Limb (tissue), 2 donors: ENCODE results near the gene IDI2.

Source experiments
- DNase-seq, 2 donors: peaks; one replicate each; pipeline ENCODE4 v3.0.0-alpha.2; 2016; ENCODE audit errors: extremely low spot score in 2 of 2

The IDI2 gene

DNA sequence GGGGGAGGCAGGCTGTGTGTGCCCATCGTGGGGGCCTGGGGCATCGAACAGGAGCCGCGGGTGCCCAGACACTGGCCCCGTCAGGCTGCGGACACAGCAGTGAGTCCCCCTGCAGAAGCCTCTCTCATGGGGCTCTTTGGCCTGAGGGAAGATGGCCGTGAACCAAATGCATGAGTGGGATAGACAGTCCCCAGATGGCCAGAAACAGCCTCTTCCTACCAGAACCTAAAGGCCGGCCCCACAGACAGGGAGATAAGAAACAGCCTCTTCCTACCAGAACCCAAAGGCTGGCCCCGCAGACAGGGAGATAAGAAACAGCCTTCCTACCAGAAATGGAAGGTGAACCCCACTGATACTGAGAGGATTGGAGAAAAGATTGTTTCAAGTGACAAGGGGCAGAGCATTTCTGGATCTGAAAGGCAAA is 16.6 kb downstream of the IDI2 start:
- no peak for DNase-seq

DNA sequence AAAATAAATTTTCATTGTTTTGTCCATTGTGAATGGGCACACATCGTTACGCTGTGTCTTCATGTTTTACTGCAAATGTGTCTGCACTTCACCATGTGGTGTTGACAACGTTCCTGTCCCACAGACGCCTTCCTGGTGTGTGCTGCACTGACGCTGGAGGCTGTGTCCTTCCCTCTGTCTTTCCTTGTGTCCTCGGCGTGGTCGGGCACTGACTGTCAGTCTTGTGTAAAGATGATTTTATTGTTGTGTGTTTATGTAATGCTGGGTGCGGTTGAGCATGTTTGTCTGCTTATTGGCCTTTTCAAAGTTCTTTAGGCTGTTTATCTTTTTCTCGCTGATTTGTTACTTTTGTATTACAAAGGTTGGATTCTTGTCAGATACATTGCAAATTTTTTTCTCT is 18.1 kb downstream of the IDI2 start:
- DNase-seq, result no peak

DNA sequence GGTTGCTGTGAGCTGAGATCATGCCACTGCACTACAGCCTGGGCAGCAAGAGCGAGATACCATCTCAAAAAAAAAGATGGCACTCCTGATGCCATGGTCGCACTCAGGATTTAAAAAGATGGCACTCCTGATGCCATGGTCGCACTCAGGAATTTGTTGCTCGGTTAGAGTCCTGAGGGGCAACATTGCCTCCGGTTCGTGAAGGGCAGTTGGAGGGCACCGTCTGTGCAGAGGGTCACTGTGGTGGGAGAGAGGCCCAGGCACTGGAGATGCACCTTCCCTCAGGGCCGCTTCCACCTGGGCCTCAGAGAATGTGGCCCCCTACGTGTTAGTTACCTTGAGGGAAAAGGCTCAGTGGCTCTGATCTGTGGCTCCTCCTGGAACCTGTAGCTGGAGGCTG is 19.1 kb downstream of the IDI2 start:
- DNase-seq, result no peak

DNA sequence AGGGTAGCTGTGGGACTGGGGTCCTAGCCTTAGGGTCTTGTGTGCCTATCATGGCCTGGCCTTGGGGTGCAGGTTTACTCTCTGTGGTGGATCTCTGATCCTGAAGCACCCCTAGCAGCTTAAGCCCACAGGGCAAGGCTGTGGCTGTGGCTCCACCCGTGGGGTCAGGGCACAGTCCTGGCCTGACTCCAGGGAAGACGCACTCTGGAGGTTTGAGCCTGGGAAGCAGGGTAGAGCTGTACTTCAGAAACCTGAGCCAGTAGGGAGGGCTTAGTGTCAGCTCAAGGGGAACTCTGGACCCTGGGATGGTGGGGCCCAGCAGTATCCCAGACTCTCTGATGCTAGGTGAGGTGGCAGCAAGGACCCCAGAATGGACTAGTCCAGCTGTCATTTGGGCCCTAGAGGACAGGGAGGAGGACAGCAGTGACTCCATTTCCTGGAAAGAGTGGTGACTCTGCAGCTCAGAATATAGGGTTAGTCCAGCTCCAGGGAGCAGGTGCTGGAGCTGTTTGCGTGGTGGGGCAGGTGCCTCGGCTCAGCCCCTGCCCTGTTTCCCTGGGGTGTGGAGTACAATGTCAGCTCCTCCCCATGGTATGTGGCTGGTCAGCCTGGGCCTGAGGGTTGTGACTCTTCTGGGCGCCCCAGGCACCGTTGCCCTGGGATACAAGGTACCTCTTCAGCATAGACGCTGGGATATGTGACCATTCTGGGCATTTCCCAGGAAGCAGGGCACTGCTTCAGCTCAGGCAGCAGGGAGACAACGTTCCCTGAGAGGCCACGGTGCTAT is 21.6 kb downstream of the IDI2 start:
- no peak for DNase-seq

DNA sequence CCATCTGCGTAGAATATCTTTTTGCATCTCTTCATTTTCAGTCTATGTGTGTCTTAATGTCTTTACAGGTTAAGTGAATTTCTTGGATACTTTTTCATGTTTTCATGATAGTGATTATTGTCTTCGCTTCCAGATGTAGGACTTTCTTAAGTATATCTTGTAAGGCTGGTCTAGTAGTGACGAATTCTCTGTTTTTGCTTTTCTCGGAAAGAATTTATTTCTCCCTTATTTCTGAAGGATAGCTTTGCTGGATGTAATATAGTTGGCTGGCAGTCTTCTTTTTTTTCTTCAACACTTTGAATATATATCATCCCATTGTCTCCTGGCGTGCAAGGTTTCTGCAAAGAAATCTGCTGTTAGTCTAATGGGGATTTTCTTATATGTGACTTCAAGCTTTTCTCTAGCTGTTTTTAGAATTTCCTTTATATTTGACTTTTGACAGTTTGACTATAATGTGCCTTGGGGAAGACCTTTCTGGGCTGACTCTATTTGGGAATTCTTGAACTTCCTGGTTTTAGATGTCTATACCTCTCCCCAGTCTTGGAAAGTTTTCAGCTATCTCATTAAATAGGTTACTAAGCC is 23.1 kb downstream of the IDI2 start:
- no peak for DNase-seq

DNA sequence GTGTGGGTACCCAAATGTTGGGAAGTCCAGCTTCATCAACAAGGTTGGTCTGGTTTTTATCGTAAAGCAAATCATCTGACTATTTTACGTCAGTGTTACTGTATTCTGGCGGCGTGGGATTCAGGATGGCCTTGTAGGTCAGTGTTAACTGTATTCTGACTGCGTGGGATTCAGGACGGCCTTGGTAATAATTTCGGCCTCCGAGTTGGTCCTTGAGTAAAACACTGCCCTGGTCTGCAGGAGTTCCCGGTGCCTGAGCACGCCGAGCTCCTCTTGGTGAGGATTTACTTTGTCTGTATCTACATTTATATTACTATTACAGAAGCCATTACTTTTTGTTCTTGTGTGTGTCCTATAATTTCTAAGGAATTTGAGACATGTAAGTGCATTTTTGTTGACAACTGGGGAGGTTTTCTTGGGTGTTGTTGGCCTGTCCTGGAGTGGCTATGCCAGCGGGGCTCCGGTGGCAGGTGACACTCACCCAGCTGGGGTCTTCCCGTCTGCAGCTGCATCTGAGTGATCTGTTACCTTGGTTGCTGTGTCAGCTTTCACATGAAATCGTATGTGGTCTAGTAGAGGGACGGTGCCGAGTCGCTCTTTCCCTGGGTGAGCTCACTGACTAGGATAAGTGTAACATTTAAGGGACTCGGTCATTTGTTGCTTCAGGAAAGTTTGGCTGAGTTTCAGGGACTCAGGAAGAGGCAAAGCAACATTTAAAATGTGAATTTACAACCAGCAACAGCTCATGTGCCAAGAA is 28.2 kb downstream of the IDI2 start:
- no peak for DNase-seq

DNA sequence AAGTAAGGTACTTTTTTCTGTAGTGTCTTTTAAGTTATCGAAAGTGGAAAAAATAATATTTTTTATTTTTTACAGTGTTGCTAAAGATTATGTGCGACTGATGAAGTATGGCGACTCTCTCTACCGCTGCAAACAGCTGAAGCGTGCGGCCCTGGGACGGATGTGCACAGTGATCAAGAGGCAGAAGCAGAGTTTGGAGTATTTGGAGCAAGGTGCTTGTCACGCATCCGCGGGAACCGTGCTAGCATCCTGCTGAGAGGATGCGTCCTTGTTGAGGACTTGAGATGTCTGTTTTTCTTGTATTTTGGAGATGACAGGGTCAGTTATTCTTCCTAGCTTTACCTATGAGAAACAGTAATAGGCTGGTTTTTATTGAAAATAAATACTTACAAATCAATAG is 29.6 kb downstream of the IDI2 start:
- no peak for DNase-seq

DNA sequence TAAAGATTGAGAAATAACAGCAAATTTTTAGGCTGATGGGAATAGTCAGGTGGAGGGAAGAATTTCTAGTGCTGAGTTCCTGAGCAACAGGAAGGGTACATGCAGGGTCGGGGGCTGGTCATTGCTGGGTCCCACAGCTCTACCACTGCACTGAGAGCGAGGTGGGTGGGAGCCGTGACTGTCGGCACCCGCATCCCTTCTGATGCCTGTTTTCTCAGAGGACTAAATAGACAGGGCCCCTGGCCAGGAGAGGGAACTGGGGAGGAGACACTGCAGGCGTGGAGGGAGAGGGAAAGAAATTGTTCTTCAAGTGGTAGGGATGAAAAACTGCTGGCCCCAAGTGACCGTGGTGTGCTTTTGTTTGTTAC is 30.1 kb downstream of the IDI2 start:
- DNase-seq, result no peak

DNA sequence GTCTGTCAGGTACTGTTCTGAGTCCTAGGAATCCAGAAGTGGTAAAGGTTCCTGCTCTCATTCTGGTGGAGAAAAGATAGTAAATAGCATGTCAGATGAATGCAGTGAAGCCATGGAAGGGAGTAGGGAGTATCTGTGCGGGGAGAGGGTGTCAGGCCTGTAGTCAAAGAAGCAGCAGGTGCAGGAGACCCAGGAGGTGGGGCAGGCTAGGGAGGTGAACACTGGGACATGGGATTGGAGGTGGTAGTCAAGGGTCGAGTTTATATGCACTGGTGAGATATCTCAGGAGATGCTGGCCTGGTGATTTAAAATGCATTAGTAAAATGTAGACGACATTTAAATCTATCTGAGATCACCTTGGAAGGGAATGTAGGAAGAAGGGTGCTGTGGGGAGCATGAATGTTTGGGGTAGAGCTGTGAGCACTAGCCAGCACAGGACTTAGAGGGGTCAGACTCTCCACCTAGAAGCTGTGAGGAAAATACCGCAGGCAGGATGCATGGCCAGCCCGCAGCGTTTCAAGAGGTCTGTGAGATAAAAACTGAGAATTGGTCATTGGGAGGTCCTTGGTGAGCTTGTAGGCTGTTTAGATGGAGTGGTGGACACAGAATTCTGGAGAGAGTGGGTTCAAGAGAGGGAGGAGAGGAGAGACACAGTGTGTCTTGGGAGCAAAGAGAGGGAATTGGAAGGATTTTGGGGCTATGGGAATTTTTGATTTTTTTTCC is 30.7 kb downstream of the IDI2 start:
- no peak for DNase-seq

DNA sequence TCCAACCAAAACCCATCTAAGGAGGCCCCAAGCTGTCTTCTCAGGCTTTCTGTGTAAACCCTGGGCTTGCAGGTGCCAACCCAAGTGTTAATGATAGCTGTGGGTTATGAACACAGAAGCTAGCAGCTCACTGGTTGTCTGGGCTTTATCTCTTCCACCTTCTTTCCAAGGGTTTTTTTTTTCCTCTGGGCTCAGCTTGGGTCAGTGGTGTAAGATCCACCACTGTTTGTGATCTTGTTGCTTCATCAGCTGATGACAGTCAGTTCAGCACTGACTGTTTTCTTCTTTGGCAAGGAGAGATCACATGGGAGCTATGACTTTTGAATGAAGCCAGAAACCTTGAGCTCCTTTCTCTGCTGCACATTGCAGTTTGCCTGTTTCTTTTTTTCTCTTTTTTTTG is 32.8 kb downstream of the IDI2 start:
- no peak for DNase-seq

DNA sequence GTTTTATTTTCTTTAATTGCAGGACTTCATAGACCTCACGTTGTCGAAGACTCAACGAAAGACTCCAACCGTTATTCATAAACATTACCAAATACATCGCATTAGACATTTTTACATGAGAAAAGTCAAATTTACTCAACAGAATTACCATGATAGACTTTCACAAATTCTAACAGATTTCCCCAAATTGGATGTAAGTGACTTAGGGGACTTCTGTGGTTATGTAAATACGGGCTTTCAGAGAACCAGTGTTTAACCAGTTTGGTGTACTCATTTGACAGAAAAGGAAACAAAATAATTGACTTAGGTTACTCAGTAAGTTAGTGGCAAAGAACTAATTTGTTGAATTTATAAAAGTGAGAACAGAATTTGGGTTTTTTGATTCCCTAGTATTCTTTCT is 33.2 kb downstream of the IDI2 start:
- DNase-seq, result no peak

DNA sequence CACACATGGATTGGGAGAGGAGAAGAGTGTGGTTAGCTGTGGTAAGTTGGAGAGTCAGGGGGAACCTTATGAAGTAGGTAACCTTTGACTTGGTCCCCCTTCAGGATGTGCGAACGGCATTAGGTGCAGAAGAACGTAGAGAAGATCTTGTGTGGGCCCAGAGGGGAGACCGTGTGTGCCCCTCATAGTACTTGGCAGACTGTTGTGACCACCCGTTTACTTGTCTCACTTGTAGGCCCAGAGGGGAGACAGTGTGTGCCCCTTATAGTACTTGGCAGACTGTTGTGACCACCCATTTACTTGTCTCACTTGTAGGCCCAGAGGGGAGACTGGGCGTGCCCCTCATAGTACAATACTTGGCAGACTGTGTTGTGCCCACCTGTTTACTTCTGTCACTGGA is 34.9 kb downstream of the IDI2 start:
- no peak for DNase-seq

DNA sequence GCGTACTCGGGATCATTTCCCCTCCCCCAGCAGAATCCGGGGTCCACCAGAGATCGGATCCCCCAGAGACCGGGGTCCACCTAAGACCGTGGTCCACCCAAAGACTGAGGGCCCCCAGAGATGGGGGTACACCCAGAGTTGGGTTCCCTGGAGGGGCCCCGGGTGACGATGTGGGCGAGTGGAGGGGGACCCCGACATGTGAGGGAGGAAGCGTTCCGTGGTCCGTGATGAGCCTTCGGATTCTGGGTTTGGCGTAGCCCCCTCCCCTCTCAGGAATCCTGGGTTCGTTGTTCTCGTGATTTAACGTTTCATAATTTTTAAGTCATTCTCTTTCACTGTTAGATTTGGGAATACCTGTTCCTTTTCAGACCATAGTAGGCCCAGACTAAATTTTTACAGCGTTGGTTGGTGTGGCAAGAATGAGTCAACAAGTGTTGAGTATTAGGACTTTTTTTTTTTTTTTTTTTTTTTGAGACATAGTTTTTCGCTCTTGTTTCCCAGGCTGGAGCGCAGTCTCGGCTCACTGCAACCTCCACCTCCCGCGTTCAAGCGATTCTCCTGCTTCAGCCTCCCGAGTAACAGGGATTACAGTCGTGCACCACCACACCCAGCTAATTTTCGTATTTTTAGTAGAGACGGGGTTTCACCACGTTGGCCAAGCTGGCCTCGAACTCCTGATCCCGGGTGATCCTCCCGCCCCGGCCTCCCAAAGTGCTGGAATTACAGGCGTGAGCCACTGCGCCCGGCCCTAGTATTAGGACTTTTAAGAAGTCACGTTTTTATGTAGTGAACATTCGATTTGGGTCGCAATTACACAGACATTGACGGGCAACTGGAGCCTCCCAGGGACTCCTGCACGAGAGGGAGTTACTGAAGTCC is 36.8 kb downstream of the IDI2 start:
- no peak for DNase-seq

DNA sequence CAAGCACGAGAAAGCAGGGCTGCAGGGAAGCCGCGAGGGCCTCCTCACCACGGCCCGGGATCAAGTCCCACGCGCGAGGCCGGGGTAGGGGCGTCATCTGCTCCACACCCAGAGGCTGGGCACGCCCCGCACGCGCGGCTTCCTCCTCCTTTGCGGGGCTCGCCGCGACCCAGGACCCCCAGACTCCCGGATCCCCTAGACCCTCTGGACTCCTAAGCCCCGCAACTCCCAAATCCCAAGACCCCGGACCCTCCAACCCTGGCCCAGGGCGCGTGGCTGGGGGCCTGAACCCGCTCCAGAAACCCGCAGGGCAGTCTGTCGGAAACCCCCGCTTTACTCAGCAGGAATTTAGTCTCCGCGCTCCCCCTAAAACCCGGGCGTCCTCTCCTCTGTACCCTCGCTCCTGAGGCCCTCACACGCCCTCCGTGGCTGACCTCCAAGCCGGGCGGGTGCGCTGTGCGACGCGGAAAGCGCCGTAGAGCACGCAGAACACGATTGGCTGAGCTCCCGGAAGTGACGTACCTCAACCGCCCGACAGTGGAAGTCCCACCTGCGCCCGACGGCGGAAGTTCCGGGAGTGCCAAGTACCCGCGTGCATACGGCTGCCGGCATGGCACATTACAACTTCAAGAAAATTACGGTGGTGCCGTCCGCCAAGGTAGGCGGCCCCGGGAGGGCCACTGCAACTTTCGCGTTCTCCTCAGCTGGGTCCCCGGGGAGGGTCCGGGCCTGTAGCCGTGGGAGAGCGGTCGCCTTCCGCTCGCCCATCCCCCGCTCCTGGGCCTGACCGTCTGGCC is 37.6 kb downstream of the IDI2 start, which contains the start of gene GTPBP4:
Gene GTPBP4, plus strand, starts transcription at position 565 of the 797 bp plus-strand sequence. Its CDS starts 46 bp downstream, at position 611.
- DNase-seq, result peak; percentile 98

DNA sequence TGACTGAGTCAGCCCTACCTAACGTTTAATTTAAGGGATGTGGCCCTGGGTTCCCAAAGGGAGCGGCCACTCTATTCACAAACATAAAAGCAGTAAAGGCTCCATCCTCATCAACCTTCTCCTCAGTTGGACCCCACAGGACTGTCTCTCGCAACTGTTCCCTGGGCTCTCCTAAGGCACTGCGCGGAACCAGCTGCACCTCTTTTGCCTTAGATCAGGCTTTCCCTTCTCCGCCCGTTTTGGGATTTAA is 38.1 kb downstream of the IDI2 start:
- no peak for DNase-seq

DNA sequence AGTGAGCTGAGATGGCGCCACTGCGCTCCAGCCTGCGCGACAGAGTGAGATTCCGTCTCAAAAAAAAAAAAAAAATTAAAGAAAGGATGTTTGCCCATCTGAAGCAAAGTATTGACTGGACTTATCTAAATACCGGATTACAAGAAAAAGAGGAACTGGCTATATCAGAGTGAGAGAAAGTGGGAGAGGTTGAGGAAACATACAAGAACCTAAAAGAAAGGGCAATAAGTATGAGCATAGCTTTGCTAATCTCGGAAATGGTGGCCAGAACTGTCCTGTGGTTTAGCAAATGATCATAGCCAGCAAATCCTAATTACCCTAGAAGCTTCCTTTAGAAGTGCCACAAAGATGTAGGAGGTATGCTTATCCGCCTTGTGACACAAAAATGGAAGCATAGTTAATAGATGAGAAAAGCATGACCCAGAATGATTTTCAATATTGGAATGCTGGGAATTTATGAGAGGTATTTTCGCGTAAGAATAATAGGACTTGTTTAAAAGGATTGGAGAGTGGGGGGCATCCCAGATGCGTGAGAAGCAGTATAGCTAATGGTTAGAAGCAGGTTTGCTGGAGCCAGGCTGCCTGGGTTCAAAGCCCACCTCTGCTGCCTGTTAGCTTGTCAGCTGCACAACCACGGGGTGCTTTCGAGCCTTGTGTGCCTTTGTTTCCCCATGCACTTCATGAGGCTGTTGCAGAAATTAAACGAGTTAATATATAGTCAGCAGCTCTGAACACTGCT is 38.6 kb downstream of the IDI2 start:
- no peak for DNase-seq

DNA sequence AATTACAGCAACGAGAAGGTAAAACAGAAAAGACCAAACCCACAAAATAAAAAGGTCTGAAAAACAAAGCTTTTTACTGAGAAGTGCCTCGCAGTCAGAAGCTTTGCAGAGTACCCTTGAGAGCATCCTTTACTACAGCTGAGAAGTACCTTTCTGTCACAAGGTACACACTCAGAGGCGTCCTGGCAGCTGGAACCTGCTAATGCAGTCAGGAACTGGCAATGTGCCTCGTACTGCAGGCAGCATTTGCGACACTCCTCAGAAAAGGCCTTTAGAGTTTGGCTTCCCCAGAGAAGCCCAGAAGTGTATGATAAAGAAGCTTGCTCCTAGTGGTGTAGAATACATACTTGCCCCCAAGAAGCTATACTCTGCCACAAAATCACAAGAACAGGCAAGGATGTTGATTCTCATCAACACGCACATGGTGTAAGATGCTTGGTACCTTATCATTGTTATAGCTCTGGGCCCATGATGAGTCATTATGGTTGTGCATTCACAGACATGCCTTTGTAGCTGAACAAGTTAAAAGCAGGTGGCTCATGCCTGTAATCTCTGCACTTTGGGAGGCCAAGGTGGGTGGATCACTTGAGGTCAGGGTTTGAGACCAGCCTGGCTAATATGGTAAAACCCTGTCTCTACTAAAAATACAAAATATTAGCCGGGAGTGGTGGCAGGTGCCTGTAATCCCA is 39.4 kb downstream of the IDI2 start:
- no peak for DNase-seq

DNA sequence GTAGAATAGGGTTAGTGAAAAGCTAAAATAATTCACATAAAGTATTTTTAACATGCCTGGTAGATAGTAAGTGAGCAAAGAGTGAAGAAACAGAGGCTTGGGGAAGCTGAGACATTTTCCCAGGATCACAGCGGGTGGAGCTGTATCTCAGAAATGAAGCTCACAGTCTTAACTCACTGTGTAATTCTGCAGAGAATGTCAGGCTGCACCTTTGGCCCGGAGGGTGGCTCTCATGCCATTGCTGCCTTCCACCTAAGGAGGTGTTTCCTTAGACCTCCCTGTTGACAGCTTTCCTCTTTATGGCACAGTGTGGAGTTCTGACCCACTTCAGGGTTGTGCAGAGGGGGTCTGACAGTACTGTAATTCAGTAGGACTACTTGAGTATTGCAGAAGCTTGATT is 40.3 kb downstream of the IDI2 start:
- DNase-seq, result no peak

DNA sequence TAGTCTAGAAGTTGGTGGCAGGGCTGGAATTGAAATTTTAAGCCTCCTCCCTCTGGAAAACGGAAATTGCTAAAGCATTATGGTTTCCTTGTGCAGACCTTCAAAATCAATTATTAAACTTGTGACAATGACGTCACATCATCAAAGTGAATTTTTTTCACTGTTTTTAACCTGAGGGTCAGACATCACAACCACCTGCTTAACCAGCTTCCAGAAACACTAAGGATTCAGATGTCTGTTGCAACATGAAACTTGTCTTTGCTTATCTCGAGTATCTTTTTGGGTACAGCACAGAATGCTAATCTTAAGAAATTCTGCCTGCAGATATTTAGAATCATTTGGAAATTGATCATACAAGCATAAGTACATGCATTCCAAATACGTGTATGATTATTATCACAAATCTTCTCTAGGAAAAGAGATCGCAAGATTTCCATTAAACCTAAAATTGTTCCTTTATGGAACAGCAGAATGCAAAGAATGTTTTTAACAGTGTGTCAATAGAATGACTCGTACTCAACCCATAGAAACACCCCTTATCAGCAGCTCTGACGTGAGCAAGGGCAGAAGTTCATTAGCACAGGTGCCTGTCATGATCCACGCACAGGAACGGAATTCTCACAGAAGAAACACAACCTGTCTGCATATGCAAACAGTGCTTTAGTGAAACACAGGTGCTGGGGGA is 41.5 kb downstream of the IDI2 start:
- DNase-seq, result no peak
